Heart left ventricle (tissue), 13 donors: Measurements from ENCODE around the gene NCOA3.

Source experiments
- POLR2A ChIP-seq, 2 donors: fragments of 450-650 bp; IDR thresholded peaks; one replicate each; pipeline ENCODE4 v1.6.1; 2017; ENCODE audit warnings: antibody characterized with exemption in 2 of 2, mild to moderate bottlenecking in 2 of 2, moderate library complexity in 2 of 2
- TF ChIP-seq, protein P1 (sequence below), 12 donors: fragments of 200-600 bp; sonication (generic) in 4 of 12; IDR thresholded peaks; one replicate each; pipeline versions ENCODE4 v1.5.0 to v1.8.0; 2018 to 2022; ENCODE audit warnings: antibody characterized with exemption in 12 of 12, mild to moderate bottlenecking in 5 of 12
- donor health status: ischemic (EF 13 %, LVEDD 7.1; RV severe dilation, severe dysfunction).
- donor health status: DM: no; HTN: yes; CAD: no.
- donor health status: DM: no; HTN: no; CAD: no.
- donor health status: ischemic (EF 25% LVEDD 6.9; RV normal size, moderate dysfunction).
- donor health status: ischemic (EF 25% LVEDD 5.7; RV mildly dilated, moderate dysfunction).
- donor health status: ischemic (EF 35%, LVEDD 5.7; RV mildly dilated, moderate dysfunction).
- donor health status: nonischemic (EF 11% LVEDD 7.7; RV severe dilation, severe dysfunction).
- donor health status: DM: yes; HTN: yes; CAD: no.
- donor health status: PGD.
- donor health status: ischemic (EF 29% LVEDD 5.4; RV normal size, mild dysfunction).
- donor health status: nonischemic (EF 23%, LVEDD 6.1; RV moderate dilation, normal function).

DNA sequence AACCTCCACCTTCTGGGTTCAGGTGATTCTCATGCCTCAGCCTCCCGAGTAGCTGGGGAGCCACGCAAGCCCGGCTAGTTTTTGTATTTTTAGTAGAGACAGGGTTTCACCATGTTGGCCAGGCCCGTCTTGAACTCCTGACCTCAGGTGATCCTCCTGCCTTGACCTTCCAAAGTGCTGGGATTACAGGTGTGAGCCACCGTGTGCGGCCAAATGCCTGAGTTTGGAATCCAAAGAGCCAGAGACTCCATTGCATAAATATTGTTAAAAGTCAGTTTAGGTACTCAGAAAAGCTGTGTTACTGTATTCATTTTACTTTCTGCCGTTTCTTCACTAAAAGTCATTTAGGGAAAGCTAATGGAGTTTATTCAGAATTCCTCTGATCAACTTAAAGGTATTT is 146.3 kb downstream of the NCOA3 start:
- TF ChIP-seq, protein P1, sequence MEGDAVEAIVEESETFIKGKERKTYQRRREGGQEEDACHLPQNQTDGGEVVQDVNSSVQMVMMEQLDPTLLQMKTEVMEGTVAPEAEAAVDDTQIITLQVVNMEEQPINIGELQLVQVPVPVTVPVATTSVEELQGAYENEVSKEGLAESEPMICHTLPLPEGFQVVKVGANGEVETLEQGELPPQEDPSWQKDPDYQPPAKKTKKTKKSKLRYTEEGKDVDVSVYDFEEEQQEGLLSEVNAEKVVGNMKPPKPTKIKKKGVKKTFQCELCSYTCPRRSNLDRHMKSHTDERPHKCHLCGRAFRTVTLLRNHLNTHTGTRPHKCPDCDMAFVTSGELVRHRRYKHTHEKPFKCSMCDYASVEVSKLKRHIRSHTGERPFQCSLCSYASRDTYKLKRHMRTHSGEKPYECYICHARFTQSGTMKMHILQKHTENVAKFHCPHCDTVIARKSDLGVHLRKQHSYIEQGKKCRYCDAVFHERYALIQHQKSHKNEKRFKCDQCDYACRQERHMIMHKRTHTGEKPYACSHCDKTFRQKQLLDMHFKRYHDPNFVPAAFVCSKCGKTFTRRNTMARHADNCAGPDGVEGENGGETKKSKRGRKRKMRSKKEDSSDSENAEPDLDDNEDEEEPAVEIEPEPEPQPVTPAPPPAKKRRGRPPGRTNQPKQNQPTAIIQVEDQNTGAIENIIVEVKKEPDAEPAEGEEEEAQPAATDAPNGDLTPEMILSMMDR (IDR thresholded peaks at IDR 0.05), result no peak
- TF ChIP-seq POLR2A (IDR thresholded peaks at IDR 0.05), result no peak
